HEK293T (cell line): ENCODE measurements around the gene KIRREL3.

ENCODE experiments used
- CTCF ChIA-PET: fragments of 350-600 bp; formaldehyde crosslinking; extraction: SDS; loops from one replicate; lab custom pipeline; 2021; ENCODE audit warnings: antibody characterized with exemption, inconsistent platforms; lab: Yijun Ruan, JAX
- POLR2A ChIA-PET: fragments of 350-600 bp; formaldehyde crosslinking; extraction: SDS; loops from one replicate; lab custom pipeline; 2020; ENCODE audit warnings: antibody characterized with exemption, inconsistent platforms; lab: Yijun Ruan, JAX
- DNase-seq: peaks from one replicate; pipeline ENCODE4 v3.0.0; 2012; ENCODE audit warnings: mixed read lengths; ENCODE audit errors: extremely low spot score
- ARNT ChIP-seq: fragments of 450-650 bp; IDR thresholded peaks from 2 replicates; pipeline ENCODE4 v1.6.1; 2017; ENCODE audit warnings: mild to moderate bottlenecking
- BHLHE40 ChIP-seq: fragments of 450-650 bp; IDR thresholded peaks from 2 replicates; pipeline ENCODE4 v1.6.1; 2016; ENCODE audit warnings: mild to moderate bottlenecking, moderate library complexity, borderline replicate concordance
- CTBP1 ChIP-seq: fragments of 450-650 bp; IDR thresholded peaks from 2 replicates; pipeline ENCODE4 v1.6.1; 2016; ENCODE audit warnings: borderline replicate concordance
- ELF4 ChIP-seq: fragments of 450-650 bp; IDR thresholded peaks from 2 replicates; pipeline ENCODE4 v1.6.1; 2017; ENCODE audit warnings: antibody characterized with exemption
- FOXA1 ChIP-seq: fragments of 450-650 bp; IDR thresholded peaks from 2 replicates; pipeline ENCODE4 v1.6.1; 2016; ENCODE audit warnings: mild to moderate bottlenecking
- FOXK2 ChIP-seq: fragments of 450-650 bp; IDR thresholded peaks from 2 replicates; pipeline ENCODE4 v1.6.1; 2016; ENCODE audit warnings: mild to moderate bottlenecking
- FOXM1 ChIP-seq: fragments of 450-650 bp; IDR thresholded peaks from 2 replicates; pipeline ENCODE4 v1.6.1; 2017; ENCODE audit warnings: mild to moderate bottlenecking, borderline replicate concordance
- HDGF ChIP-seq: fragments of 450-650 bp; IDR thresholded peaks from 2 replicates; pipeline ENCODE4 v1.6.1; 2017; ENCODE audit warnings: antibody characterized with exemption, borderline replicate concordance
- L3MBTL2 ChIP-seq: fragments of 450-650 bp; conservative IDR thresholded peaks from 2 replicates; pipeline ENCODE4 v1.6.1; 2016; ENCODE audit warnings: mild to moderate bottlenecking
- LEF1 ChIP-seq: fragments of 450-650 bp; IDR thresholded peaks from 2 replicates; pipeline ENCODE4 v1.6.1; 2017; ENCODE audit warnings: mild to moderate bottlenecking, borderline replicate concordance
- NFRKB ChIP-seq: fragments of 450-650 bp; IDR thresholded peaks from 2 replicates; pipeline ENCODE4 v1.6.1; 2016; ENCODE audit warnings: mild to moderate bottlenecking, moderate library complexity
- PKNOX1 ChIP-seq: fragments of 450-650 bp; IDR thresholded peaks from 2 replicates; pipeline ENCODE4 v1.6.1; 2016
- SP1 ChIP-seq: fragments of 450-650 bp; IDR thresholded peaks from 2 replicates; pipeline ENCODE4 v1.6.1; 2017
- SUZ12 ChIP-seq: fragments of 450-650 bp; IDR thresholded peaks from 2 replicates; pipeline ENCODE4 v1.6.1; 2016; ENCODE audit warnings: mild to moderate bottlenecking
- TARDBP ChIP-seq: fragments of 450-650 bp; IDR thresholded peaks from 2 replicates; pipeline ENCODE4 v1.6.1; 2016
- ZNF384 ChIP-seq: fragments of 450-650 bp; IDR thresholded peaks from 2 replicates; pipeline ENCODE4 v1.6.1; 2016

The KIRREL3 gene

GRCh38 chr11:126747315-126747714, 253.3 kb downstream of the KIRREL3 start:
- DNase-seq = no peak
- ChIA-PET CTCF (no interaction called here), POLR2A (no interaction called here)
- TF ChIP-seq FOXM1 (no peak), PKNOX1 (no peak), NFRKB (no peak), FOXK2 (no peak), CTBP1 (no peak), TARDBP (no peak), ARNT (no peak), HDGF (no peak), FOXA1 (no peak), ELF4 (no peak), BHLHE40 (no peak), ZNF384 (no peak), SUZ12 (no peak), SP1 (no peak), L3MBTL2 (no peak), LEF1 (no peak)

DNA sequence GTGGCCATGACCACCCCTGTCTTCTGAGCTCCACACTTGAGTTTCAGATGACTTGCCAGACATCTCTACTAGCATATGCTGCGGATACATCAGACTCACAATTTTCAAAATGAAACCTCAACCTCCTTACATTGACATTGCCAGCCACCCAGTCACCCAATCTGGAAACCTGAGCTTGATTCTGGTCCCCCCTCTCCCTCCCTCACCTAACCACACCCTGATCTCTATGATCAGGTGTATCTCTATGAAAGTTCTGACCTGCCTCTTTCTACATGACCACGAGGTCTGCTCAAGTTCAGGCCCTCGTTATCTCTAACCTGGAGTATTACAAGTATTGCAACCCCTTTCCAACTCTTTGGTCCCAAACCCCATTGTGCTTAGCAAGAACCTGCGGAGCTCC, 254.1 kb downstream of the KIRREL3 start:
- DNase-seq = no peak
- CTCF ChIA-PET = interaction anchor here (0.5 to 1.1 kb wide), 2 partner anchors 173 to 244 kb away, joined by 3 read pairs; no protein-coding TSS in a partner anchor
- TF ChIP-seq PKNOX1 = no peak
- TF ChIP-seq LEF1 = no peak
- TF ChIP-seq ELF4 = no peak
- TF ChIP-seq FOXA1 = no peak
- TF ChIP-seq FOXK2 = no peak
- no peak for TF ChIP-seq ZNF384
- no peak for TF ChIP-seq HDGF
- POLR2A ChIA-PET = no interaction called here

DNA sequence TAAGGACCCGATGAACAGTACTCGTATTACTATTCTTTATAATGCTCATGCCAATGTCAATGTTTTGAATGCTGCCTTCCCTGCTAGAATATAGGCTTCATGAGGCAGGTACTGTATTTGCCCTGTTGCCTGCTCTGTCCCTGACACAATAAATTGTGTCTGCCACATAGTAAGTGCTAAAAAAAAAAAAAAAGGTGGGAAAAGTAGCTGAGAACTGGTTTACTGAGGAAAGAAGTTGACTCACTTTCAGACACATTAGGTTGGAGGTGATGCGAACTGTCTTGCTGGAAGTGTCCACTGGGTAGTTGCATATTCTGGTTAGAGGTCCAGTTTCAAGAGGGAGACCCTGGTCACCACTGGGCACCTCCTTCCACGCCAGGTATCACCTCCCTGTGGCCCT, 255.9 kb downstream of the KIRREL3 start:
- no peak for DNase-seq
- no peak for TF ChIP-seq CTBP1
- no peak for TF ChIP-seq SUZ12
- TF ChIP-seq TARDBP = no peak
- no peak for TF ChIP-seq SP1
- TF ChIP-seq ELF4 = no peak
- TF ChIP-seq ARNT = no peak
- TF ChIP-seq BHLHE40 = no peak
- TF ChIP-seq HDGF = no peak
- ChIA-PET POLR2A (no interaction called here), CTCF (no interaction called here)

DNA sequence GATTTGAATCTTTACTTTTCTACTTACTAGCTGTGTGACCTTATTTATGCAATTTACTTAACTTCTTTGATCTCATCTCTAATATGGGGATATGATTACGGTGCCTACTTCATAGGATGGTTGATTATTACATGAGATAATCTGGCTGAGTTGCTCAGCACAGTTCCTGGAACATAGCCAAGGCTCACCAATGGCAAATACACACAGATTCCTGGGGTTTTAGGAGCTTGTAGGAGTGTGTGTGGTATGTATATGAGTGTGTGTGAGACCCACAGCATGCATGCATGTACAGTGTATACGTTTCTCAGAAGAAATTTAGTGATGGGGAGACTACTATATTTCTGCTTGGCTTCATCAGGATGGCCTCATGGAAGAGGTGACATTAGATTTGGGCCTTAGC, 256.9 kb downstream of the KIRREL3 start:
- TF ChIP-seq PKNOX1 (no peak), BHLHE40 (no peak), SP1 (no peak), FOXA1 (no peak), SUZ12 (no peak), ARNT (no peak), ZNF384 (no peak), NFRKB (no peak), LEF1 (no peak), ELF4 (no peak), FOXK2 (no peak), L3MBTL2 (no peak)
- no peak for DNase-seq
- CTCF ChIA-PET = no interaction called here
- POLR2A ChIA-PET = no interaction called here

- ChIA-PET CTCF (no interaction called here), POLR2A (no interaction called here)
- TF ChIP-seq ZNF384 = no peak
- no peak for TF ChIP-seq BHLHE40
- TF ChIP-seq HDGF = no peak
- TF ChIP-seq FOXM1 = no peak
- no peak for TF ChIP-seq LEF1
- DNase-seq = no peak
Observed at GRCh38 chr11:126742582-126742981, 258.0 kb downstream of the KIRREL3 start.

- DNase-seq = no peak
- TF ChIP-seq ELF4 = no peak
- TF ChIP-seq TARDBP = no peak
- TF ChIP-seq ARNT = no peak
- no peak for TF ChIP-seq FOXA1
- ChIA-PET CTCF (interaction anchor here (1.0 kb wide), 1 partner anchor 24 kb away, joined by 4 read pairs; no protein-coding TSS in a partner anchor), POLR2A (no interaction called here)
Observed at GRCh38 chr11:126740846-126741245, 259.7 kb downstream of the KIRREL3 start.

- POLR2A ChIA-PET = no interaction called here
- CTCF ChIA-PET = interaction anchor here (1.0 kb wide), 1 partner anchor 23 kb away, joined by 4 read pairs; no protein-coding TSS in a partner anchor
- no peak for TF ChIP-seq SUZ12
- no peak for TF ChIP-seq TARDBP
- no peak for TF ChIP-seq ARNT
- TF ChIP-seq FOXM1 = no peak
- TF ChIP-seq ZNF384 = no peak
- no peak for TF ChIP-seq FOXK2
- TF ChIP-seq FOXA1 = no peak
- TF ChIP-seq SP1 = no peak
- no peak for TF ChIP-seq HDGF
- TF ChIP-seq PKNOX1 = no peak
- TF ChIP-seq BHLHE40 = no peak
- TF ChIP-seq LEF1 = no peak
Observed at GRCh38 chr11:126739499-126740145, 260.9 kb downstream of the KIRREL3 start.

More at GRCh38 chr11:126739499-126740145, 260.9 kb downstream of the KIRREL3 start:
- no peak for DNase-seq
